GM12892 (cell line): Measurements from ENCODE around the gene CEP83.

ENCODE experiments used
- POLR2A ChIP-seq: IDR thresholded peaks from 2 replicates; pipeline ENCODE4 v1.6.1; 2011; ENCODE audit warnings: low read depth, low read length, control low read depth
- POLR2AphosphoS5 ChIP-seq: IDR thresholded peaks from 2 replicates; pipeline ENCODE4 v1.6.1; 2011; ENCODE audit warnings: low read depth, low read length, control low read depth

GRCh38 chr12:94327809-94328208 is 131.9 kb downstream of the CEP83 start:
- TF ChIP-seq POLR2A = no peak
- no peak for TF ChIP-seq POLR2AphosphoS5
